Measurements from ENCODE around the gene KCNQ4.

KCNQ4 gene

DNA sequence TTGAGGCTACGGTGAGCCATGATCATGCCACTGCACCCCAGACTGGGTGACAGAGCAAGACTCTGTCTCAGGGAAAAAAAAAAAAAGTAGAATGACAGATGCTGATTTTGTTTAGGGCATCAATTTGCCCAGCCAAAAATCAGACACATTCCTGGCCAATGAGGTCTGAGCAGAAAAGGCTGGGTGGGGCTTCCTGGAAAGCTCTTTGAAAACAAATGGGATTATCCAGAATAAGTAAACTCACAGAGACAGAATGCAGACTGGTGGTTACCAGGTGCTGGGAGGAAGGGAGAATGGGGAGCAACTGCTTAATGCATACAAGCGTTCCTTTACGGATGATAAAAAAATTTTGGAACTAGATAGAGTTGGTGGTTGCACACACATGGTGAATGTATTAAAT is 88.7 kb downstream of the KCNQ4 start:
- Histone ChIP-seq H3K36me3 (ENCODE audit: control insufficient read depth in 2 of 2, insufficient read depth in 2 of 2, low read length in 2 of 2) (no peaks in the 10 kb centered on the region), H3K4me1 (ENCODE audit: control insufficient read depth, insufficient read depth, low read length) (no peaks in the 10 kb centered on the region), H3K9ac (ENCODE audit: low read length in 2 of 2) (no peak overlapping the region), H3K27me3 (ENCODE audit: control insufficient read depth in 1 of 2, insufficient read depth in 2 of 2, low read length in 2 of 2) (peaks cover 3 to 8% of the 10 kb centered on the region in 2 donors), H3K9me3 (ENCODE audit: control insufficient read depth in 2 of 2, low read length in 2 of 2) (peaks cover 3 to 4% of the 10 kb centered on the region in 2 donors), H3K4me3 (ENCODE audit: low read length in 2 of 2) (no peak overlapping the region), H3K27ac (ENCODE audit: low read length) (no peak overlapping the region)

DNA sequence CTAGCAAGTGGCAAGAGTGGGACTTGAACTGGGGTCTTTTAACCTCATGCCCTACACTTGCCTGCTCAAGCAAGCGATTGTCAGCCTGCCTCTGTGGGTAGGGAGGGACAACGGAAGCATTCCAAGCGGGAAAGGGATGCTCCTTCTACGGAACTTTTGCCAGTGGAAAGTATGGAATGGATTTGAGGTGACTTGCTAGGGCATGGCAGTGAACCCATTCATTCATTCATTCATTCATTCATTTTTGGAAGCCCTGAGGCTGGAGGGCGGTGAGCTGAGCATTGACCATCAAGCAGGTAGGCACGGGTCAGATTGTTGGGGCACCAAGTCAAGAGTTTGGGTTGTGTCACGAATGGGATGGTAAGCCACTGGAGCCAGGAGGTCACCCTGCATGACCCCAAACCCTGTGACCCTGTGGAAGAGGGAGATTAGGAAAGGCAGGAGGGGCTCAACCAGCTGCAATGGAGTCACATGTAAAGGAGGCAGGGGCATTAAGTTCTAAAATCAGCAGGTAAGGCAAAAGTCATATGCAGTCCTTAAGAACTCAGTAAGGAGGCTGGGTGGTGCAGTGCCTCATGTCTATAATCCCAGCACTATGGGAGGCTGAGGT is 90.4 kb downstream of the KCNQ4 start:
- no peak overlapping the region for H3K4me3 ChIP-seq (ENCODE audit: low read length in 2 of 2)
- no peak overlapping the region for H3K9ac ChIP-seq (ENCODE audit: low read length in 2 of 2)
- H3K27ac ChIP-seq (ENCODE audit: low read length): no peak overlapping the region
- no peaks in the 10 kb centered on the region for H3K36me3 ChIP-seq (ENCODE audit: control insufficient read depth in 2 of 2, insufficient read depth in 2 of 2, low read length in 2 of 2)
- H3K9me3 ChIP-seq (ENCODE audit: control insufficient read depth in 2 of 2, low read length in 2 of 2): peaks cover 3 to 4% of the 10 kb centered on the region in 2 donors
- H3K27me3 ChIP-seq (ENCODE audit: control insufficient read depth in 1 of 2, insufficient read depth in 2 of 2, low read length in 2 of 2): peaks cover 3 to 8% of the 10 kb centered on the region in 2 donors
- H3K4me1 ChIP-seq (ENCODE audit: control insufficient read depth, insufficient read depth, low read length): no peaks in the 10 kb centered on the region

DNA sequence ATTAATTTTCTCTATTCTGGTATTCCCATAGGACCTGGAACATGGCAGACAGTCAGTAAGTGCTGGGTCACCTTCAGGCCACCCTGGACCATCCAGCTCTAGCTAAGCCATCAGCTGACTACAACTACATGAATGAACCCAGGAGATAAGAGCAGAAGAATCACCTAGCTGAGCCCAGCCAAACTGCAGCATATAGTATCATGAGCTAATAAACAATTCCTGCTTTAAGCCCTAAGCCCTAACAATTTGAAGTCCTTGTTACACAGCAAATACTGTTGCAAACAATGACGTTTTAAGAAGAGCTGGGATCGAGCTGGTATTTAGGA is 92.8 kb downstream of the KCNQ4 start:
- Histone ChIP-seq H3K9me3 (ENCODE audit: control insufficient read depth in 2 of 2, low read length in 2 of 2) (no peaks in the 10 kb centered on the region), H3K4me1 (ENCODE audit: control insufficient read depth, insufficient read depth, low read length) (no peaks in the 10 kb centered on the region), H3K4me3 (ENCODE audit: low read length in 2 of 2) (no peak overlapping the region), H3K36me3 (ENCODE audit: control insufficient read depth in 2 of 2, insufficient read depth in 2 of 2, low read length in 2 of 2) (no peaks in the 10 kb centered on the region), H3K9ac (ENCODE audit: low read length in 2 of 2) (no peak overlapping the region), H3K27ac (ENCODE audit: low read length) (no peak overlapping the region), H3K27me3 (ENCODE audit: control insufficient read depth in 1 of 2, insufficient read depth in 2 of 2, low read length in 2 of 2) (peaks cover 5 to 15% of the 10 kb centered on the region in 2 donors)

DNA sequence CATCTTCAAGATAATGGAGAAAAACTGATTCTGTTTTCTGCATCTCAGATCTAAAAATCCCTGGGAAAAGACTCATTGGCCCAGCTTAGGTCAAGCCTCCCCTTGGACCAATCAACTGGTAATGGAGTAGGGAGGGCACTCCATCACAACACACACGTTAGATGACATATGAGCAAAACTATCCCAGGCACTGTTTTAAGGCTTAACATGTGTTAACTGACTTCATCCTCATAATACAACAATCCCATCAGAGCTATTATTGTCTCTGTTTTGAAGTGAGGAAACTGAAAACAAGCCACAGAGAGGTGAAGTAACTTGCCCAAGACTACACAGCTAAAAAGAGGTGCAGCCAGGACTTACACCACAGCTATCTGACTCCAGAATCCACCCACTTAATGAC is 93.3 kb downstream of the KCNQ4 start:
- Histone ChIP-seq H3K27me3 (ENCODE audit: control insufficient read depth in 1 of 2, insufficient read depth in 2 of 2, low read length in 2 of 2) (peaks cover 5 to 19% of the 10 kb centered on the region in 2 donors), H3K4me3 (ENCODE audit: low read length in 2 of 2) (no peak overlapping the region), H3K4me1 (ENCODE audit: control insufficient read depth, insufficient read depth, low read length) (no peaks in the 10 kb centered on the region), H3K9ac (ENCODE audit: low read length in 2 of 2) (no peak overlapping the region), H3K36me3 (ENCODE audit: control insufficient read depth in 2 of 2, insufficient read depth in 2 of 2, low read length in 2 of 2) (no peaks in the 10 kb centered on the region), H3K27ac (ENCODE audit: low read length) (no peak overlapping the region), H3K9me3 (ENCODE audit: control insufficient read depth in 2 of 2, low read length in 2 of 2) (no peaks in the 10 kb centered on the region)

DNA sequence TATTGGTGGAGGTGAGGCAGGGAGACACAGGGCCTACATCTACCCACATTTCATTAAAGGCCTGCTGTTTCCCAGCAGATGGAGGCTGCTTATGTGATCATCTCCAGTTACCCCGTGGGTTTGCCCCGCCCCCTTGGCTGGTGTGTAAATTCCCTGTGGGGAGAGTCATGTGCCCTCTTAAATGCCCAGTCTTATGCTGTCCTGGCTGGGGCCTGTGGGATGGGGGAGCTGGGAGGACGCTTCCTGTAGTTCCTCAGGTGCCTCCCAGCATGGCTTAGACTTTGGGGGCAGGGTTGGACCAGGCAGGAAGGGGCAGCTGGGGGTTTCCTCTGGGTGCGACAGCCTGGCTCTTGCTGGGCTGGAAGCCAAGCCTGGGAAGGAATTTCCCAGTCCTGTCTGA is 94.1 kb downstream of the KCNQ4 start:
- H3K4me3 ChIP-seq (ENCODE audit: low read length in 2 of 2): no peak overlapping the region
- no peaks in the 10 kb centered on the region for H3K4me1 ChIP-seq (ENCODE audit: control insufficient read depth, insufficient read depth, low read length)
- H3K36me3 ChIP-seq (ENCODE audit: control insufficient read depth in 2 of 2, insufficient read depth in 2 of 2, low read length in 2 of 2): no peaks in the 10 kb centered on the region
- peaks cover 5 to 20% of the 10 kb centered on the region in 2 donors for H3K27me3 ChIP-seq (ENCODE audit: control insufficient read depth in 1 of 2, insufficient read depth in 2 of 2, low read length in 2 of 2)
- H3K27ac ChIP-seq (ENCODE audit: low read length): peak overlapping the region; percentile 6
- H3K9me3 ChIP-seq (ENCODE audit: control insufficient read depth in 2 of 2, low read length in 2 of 2): no peaks in the 10 kb centered on the region
- no peak overlapping the region for H3K9ac ChIP-seq (ENCODE audit: low read length in 2 of 2)

DNA sequence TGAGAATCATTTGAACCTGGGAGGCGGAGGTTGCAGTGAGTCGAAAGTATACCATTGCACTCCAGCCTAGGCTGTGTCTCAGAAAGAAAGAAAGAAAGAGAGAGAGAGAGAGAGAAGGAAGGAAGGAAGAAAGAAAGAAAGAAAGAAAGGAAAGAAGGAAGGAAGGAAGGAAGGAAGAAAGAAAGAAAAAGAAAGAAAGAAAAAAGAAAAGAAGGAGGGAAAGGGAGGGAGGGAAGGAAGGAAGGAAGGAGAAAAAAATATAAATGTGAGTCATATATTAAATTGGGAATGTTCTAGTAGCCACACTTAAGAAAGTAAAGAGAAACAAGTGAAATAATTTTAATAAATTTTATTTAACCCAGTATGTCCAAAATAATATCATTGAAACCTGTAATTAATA is 95.3 kb downstream of the KCNQ4 start:
- Histone ChIP-seq H3K9me3 (ENCODE audit: control insufficient read depth in 2 of 2, low read length in 2 of 2) (no peaks in the 10 kb centered on the region), H3K36me3 (ENCODE audit: control insufficient read depth in 2 of 2, insufficient read depth in 2 of 2, low read length in 2 of 2) (no peaks in the 10 kb centered on the region), H3K27ac (ENCODE audit: low read length) (no peak overlapping the region), H3K27me3 (ENCODE audit: control insufficient read depth in 1 of 2, insufficient read depth in 2 of 2, low read length in 2 of 2) (peaks cover 4 to 15% of the 10 kb centered on the region in 2 donors), H3K4me1 (ENCODE audit: control insufficient read depth, insufficient read depth, low read length) (peaks cover 2% of the 10 kb centered on the region), H3K4me3 (ENCODE audit: low read length in 2 of 2) (no peak overlapping the region), H3K9ac (ENCODE audit: low read length in 2 of 2) (no peak overlapping the region)

DNA sequence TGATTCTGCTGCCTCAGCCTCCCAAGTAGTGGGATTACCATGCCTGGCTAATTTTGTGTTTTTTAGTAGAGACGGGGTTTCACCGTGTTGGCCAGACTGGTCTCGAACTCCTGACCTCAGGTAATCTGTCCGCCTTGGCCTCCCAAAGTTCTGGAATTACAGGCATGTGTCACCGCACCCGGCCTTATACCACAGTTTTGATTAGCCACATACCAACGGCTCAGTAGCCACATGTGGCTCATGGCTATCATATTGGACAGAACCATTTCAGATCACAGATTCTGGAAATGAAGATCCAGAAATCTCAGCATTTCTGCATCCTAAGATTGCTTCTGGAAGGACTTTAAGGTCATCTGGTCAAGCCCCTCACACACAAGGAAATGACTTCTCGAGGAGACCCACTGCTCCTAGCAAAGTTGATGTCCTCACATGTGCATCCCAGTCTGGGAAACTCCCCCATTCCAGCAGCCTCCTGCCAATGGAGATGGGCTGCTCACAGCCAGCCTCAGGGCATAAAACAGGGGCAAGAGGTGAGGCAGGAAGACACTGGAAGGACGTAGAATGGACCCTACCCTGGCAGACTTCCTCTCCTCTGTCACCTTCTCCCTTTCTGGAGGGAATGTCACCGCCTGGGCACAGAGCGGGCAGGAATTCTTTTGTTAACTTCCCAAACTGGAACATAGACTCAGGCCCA is 96.0 kb downstream of the KCNQ4 start:
- no peaks in the 10 kb centered on the region for H3K9me3 ChIP-seq (ENCODE audit: control insufficient read depth in 2 of 2, low read length in 2 of 2)
- peaks cover 11 to 17% of the 10 kb centered on the region in 2 donors for H3K27me3 ChIP-seq (ENCODE audit: control insufficient read depth in 1 of 2, insufficient read depth in 2 of 2, low read length in 2 of 2)
- H3K9ac ChIP-seq (ENCODE audit: low read length in 2 of 2): no peak overlapping the region
- peaks cover 3% of the 10 kb centered on the region for H3K4me1 ChIP-seq (ENCODE audit: control insufficient read depth, insufficient read depth, low read length)
- no peak overlapping the region for H3K27ac ChIP-seq (ENCODE audit: low read length)
- H3K36me3 ChIP-seq (ENCODE audit: control insufficient read depth in 2 of 2, insufficient read depth in 2 of 2, low read length in 2 of 2): no peaks in the 10 kb centered on the region
- no peak overlapping the region for H3K4me3 ChIP-seq (ENCODE audit: low read length in 2 of 2)

DNA sequence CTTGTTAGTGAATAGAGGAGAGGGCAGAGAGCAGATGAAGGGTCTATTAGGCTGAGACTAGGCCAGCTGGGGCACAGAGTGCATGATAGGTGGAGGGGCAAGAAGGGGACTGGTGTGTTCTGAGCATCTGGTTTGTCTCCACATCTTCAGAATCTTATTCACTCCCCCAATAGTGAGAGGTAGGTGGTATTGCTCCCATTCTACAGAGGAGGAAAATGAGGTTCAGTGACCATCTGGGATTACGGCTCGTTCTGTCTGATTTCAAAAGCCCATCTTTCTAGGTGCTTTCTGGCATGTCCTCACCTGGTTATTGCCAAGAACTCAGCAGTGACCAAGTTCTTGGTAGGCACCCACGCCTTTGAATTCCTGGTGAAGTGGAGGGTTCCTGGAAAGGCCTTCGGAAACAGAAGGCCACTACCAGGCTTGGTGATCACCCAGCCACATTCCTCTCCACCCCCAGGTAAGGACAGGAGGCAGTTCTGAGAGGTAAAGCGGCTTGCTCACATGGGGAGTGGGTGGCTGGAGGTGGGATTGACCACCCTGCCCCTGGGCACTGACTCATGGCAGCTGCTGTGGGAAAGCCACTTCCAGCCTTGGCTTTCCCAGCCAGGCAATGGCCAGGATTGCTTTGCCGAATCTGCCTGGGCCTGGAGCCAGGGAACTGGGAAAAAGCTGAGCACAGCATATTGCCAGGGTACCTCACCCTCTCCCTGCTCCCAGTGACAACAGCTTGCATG is 97.4 kb downstream of the KCNQ4 start:
- Histone ChIP-seq H3K9me3 (ENCODE audit: control insufficient read depth in 2 of 2, low read length in 2 of 2) (no peaks in the 10 kb centered on the region), H3K27ac (ENCODE audit: low read length) (no peak overlapping the region), H3K4me3 (ENCODE audit: low read length in 2 of 2) (no peak overlapping the region), H3K27me3 (ENCODE audit: control insufficient read depth in 1 of 2, insufficient read depth in 2 of 2, low read length in 2 of 2) (peaks cover 14 to 19% of the 10 kb centered on the region in 2 donors), H3K36me3 (ENCODE audit: control insufficient read depth in 2 of 2, insufficient read depth in 2 of 2, low read length in 2 of 2) (no peaks in the 10 kb centered on the region), H3K9ac (ENCODE audit: low read length in 2 of 2) (no peak overlapping the region), H3K4me1 (ENCODE audit: control insufficient read depth, insufficient read depth, low read length) (peaks cover 3% of the 10 kb centered on the region)

DNA sequence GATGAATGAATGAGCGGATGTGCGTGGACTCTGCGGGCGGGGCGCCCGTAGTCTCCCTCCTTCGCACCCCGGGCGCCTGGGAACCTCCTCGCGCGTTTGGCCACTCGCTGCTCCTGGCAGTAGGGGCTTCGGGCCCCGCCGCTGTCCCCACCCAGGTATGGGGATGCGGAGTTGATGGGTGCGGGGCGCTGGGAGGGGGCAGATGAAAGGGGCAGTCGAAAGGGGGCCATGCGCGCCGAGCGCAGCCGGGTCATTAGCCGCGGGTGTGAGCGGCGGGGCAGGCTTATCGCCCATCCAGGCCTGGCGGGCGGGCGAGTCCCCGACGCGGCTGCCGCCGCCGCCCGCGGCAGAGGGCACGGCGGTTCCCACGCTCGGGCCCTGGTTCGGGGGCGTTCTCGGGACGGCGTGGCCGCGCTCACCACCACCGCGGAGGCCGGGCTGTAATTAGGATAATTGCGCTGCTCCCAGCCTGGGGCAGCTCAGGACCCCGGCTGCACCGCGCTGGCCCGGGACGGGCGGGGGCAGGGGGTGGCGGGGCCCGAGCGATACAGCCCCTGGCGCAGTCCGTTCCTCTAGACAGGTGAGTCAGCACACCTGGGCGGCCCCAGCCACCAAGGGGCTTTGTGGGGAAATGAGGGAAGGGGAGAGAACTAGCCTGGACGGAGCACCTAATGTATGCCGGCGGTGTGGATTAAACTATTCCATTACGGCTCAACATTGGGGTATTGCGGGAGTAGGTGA is 100.6 kb downstream of the KCNQ4 start:
- Histone ChIP-seq H3K4me1 (ENCODE audit: control insufficient read depth, insufficient read depth, low read length) (peaks cover 3% of the 10 kb centered on the region), H3K27ac (ENCODE audit: low read length) (no peak overlapping the region), H3K9me3 (ENCODE audit: control insufficient read depth in 2 of 2, low read length in 2 of 2) (no peaks in the 10 kb centered on the region), H3K36me3 (ENCODE audit: control insufficient read depth in 2 of 2, insufficient read depth in 2 of 2, low read length in 2 of 2) (no peaks in the 10 kb centered on the region), H3K9ac (ENCODE audit: low read length in 2 of 2) (no peak overlapping the region), H3K27me3 (ENCODE audit: control insufficient read depth in 1 of 2, insufficient read depth in 2 of 2, low read length in 2 of 2) (peaks cover 14 to 19% of the 10 kb centered on the region in 2 donors), H3K4me3 (ENCODE audit: low read length in 2 of 2) (peak overlapping the region; percentile 40 to 47)

DNA sequence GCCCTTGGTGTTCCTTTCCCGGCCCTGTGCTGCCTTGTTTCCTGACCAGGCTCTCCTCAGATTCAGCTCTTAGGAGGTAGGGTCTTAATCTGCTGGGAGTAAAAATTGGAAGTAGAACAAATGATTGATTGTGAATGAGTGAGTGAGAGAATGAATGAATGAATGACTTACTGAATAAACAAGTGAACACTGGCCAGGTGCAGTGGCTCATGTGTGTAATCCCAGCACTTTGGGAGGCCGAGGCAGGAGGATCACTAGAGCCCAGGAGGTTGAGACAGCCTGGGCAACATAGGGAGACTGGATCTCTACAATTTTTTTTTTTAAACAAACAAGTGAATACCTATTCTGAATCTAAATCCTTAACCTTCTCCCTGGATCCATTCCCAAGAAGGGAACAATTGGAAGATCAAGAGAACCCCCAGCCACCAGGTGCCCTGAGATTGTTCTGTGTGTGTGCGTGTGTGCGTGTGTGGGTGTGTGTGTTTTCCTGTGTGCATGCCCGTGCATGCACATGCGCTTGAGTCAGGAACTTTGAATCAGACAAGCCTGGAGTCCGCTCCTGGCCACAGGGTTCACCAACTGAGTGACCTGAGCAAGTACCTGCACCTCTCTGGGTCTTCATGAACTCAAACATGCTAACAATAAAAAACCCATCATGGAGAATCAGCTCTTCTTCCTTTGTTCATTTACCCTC is 102.9 kb downstream of the KCNQ4 start:
- H3K4me3 ChIP-seq (ENCODE audit: low read length in 2 of 2): no peak overlapping the region
- no peaks in the 10 kb centered on the region for H3K9me3 ChIP-seq (ENCODE audit: control insufficient read depth in 2 of 2, low read length in 2 of 2)
- peaks cover 11 to 12% of the 10 kb centered on the region in 2 donors for H3K27me3 ChIP-seq (ENCODE audit: control insufficient read depth in 1 of 2, insufficient read depth in 2 of 2, low read length in 2 of 2)
- no peak overlapping the region for H3K9ac ChIP-seq (ENCODE audit: low read length in 2 of 2)
- H3K36me3 ChIP-seq (ENCODE audit: control insufficient read depth in 2 of 2, insufficient read depth in 2 of 2, low read length in 2 of 2): no peaks in the 10 kb centered on the region
- H3K4me1 ChIP-seq (ENCODE audit: control insufficient read depth, insufficient read depth, low read length): peaks cover 3% of the 10 kb centered on the region
- H3K27ac ChIP-seq (ENCODE audit: low read length): no peak overlapping the region
